Coronary artery (tissue), 2 donors: Measurements from ENCODE around the gene PLXNA2.

Experiments
- DNase-seq: peaks from one replicate; pipeline ENCODE4 v3.0.0-alpha.2; 2017; ENCODE audit warnings: low spot score
- H3K27ac ChIP-seq, 2 donors: fragments of 200-600 bp; sonication (generic); one replicate each; pipeline ENCODE4 v1.5.1; 2016 to 2019
- H3K4me3 ChIP-seq: fragments of 200-600 bp; sonication (generic); 2 replicates; pipeline ENCODE4 v1.5.1; 2016; ENCODE audit warnings: mild to moderate bottlenecking, moderate library complexity
- CTCF ChIP-seq: fragments of 200-600 bp; sonication (generic); IDR thresholded peaks from one replicate; pipeline ENCODE4 v1.5.1; 2019; ENCODE audit warnings: antibody characterized with exemption

Gene PLXNA2

GRCh38 chr1:207987164-207987563, 257.0 kb downstream of the PLXNA2 start:
- no peak overlapping the region for H3K27ac ChIP-seq
- TF ChIP-seq CTCF: no peak
- no peak for DNase-seq
- no peak overlapping the region for H3K4me3 ChIP-seq

GRCh38 chr1:207985996-207986395, 258.2 kb downstream of the PLXNA2 start:
- no peak overlapping the region for H3K4me3 ChIP-seq
- no peak for DNase-seq

GRCh38 chr1:207984831-207985572, 259.2 kb downstream of the PLXNA2 start:
- Histone ChIP-seq H3K27ac (no peak overlapping the region), H3K4me3 (no peak overlapping the region)
- no peak for DNase-seq
- no peak for TF ChIP-seq CTCF

More at GRCh38 chr1:207985996-207986395, 258.2 kb downstream of the PLXNA2 start:
- no peak for TF ChIP-seq CTCF
- H3K27ac ChIP-seq: no peak overlapping the region

GRCh38 chr1:207983044-207983635, 261.0 kb downstream of the PLXNA2 start:
- no peak for DNase-seq
- no peak for TF ChIP-seq CTCF
- H3K27ac ChIP-seq: no peak overlapping the region
- no peak overlapping the region for H3K4me3 ChIP-seq

- no peak for TF ChIP-seq CTCF
- Histone ChIP-seq H3K4me3 (no peak overlapping the region), H3K27ac (no peak overlapping the region)
- no peak for DNase-seq
Observed at GRCh38 chr1:207981976-207982375, 262.2 kb downstream of the PLXNA2 start.

GRCh38 chr1:207978441-207978840, 265.7 kb downstream of the PLXNA2 start:
- H3K4me3 ChIP-seq: no peak overlapping the region
- TF ChIP-seq CTCF: no peak
- no peak for DNase-seq
- H3K27ac ChIP-seq: no peak overlapping the region

- no peak for TF ChIP-seq CTCF
- no peak overlapping the region for H3K4me3 ChIP-seq
- DNase-seq: no peak
- H3K27ac ChIP-seq: no peak overlapping the region
Observed at GRCh38 chr1:207977876-207978275, 266.3 kb downstream of the PLXNA2 start.
